Thyroid gland (tissue), 4 donors: ENCODE measurements around the gene PLEKHA7. TPM values are rescaled to one million over a fixed set of nuclear protein-coding genes. Genes with fewer than 3 reads are reported as not detected.

Experiments used
- DNase-seq, 2 donors: peaks; one replicate each; pipeline ENCODE4 v3.0.0-alpha.2; 2019
- H3K27ac ChIP-seq, 3 donors: fragments of 200-600 bp; sonication (generic); 1 replicate in 2 of 3; 2 replicates in 1 of 3; pipeline ENCODE4 v1.5.1; 2016 to 2019; ENCODE audit warnings: mild to moderate bottlenecking in 1 of 3, moderate library complexity in 1 of 3
- H3K27me3 ChIP-seq: fragments of 200-600 bp; sonication (generic); one replicate; pipeline ENCODE4 v1.5.1; 2019
- H3K36me3 ChIP-seq, 2 donors: fragments of 200-600 bp; sonication (generic); one replicate each; pipeline ENCODE4 v1.5.1; 2016 to 2019
- H3K4me1 ChIP-seq, 2 donors: fragments of 200-600 bp; sonication (generic); one replicate each; pipeline ENCODE4 v1.5.1; 2017 to 2019
- H3K4me3 ChIP-seq, 3 donors: fragments of 200-600 bp; sonication (generic); replicated peaks in 1 of 3; 1 replicate in 2 of 3; 2 replicates in 1 of 3; pipeline ENCODE4 v1.5.1; 2016; ENCODE audit warnings: mild to moderate bottlenecking in 1 of 3
- H3K9me3 ChIP-seq: fragments of 200-600 bp; sonication (generic); one replicate; pipeline ENCODE4 v1.5.1; 2017
- POLR2A ChIP-seq, 2 donors: fragments of 450-650 bp; IDR thresholded peaks; one replicate each; pipeline ENCODE4 v1.6.1; 2017; ENCODE audit warnings: antibody characterized with exemption in 2 of 2, mild to moderate bottlenecking in 2 of 2, moderate library complexity in 1 of 2
- WGBS, 2 donors: methylation state at CpG; one replicate each; pipeline ENCODE4 v1.1.5; 2017; 5-methylcytosine and 5-hydroxymethylcytosine counted together
- intact Hi-C: fragments of 100-400 bp; cut with DNase I; formaldehyde crosslinking; loops from one replicate; pipeline ENCODE4 v1.15.1; 2023
- total RNA-seq, 4 donors: library from RNA; depleted of rRNA; stranded (reverse); fragments of >200 nt; gene quantifications; one replicate each; pipeline ENCODE4 v1.2.3, GENCODE V29; 2016
- TF ChIP-seq, protein P1 (sequence below), 6 experiments: fragments of 200-600 bp in 3 of 6; fragments of 450-650 bp in 3 of 6; sonication (generic) in 3 of 6; IDR thresholded peaks; one replicate each; pipeline ENCODE4 v1.5.1; 2016 to 2019; ENCODE audit warnings: antibody characterized with exemption in 6 of 6, mild to moderate bottlenecking in 2 of 6, inconsistent platforms in 1 of 6, moderate library complexity in 1 of 6

Gene PLEKHA7
- total RNA-seq, 4 donors from 2014 or later = 22.5 to 29.0 (median 23.4) TPM

DNA sequence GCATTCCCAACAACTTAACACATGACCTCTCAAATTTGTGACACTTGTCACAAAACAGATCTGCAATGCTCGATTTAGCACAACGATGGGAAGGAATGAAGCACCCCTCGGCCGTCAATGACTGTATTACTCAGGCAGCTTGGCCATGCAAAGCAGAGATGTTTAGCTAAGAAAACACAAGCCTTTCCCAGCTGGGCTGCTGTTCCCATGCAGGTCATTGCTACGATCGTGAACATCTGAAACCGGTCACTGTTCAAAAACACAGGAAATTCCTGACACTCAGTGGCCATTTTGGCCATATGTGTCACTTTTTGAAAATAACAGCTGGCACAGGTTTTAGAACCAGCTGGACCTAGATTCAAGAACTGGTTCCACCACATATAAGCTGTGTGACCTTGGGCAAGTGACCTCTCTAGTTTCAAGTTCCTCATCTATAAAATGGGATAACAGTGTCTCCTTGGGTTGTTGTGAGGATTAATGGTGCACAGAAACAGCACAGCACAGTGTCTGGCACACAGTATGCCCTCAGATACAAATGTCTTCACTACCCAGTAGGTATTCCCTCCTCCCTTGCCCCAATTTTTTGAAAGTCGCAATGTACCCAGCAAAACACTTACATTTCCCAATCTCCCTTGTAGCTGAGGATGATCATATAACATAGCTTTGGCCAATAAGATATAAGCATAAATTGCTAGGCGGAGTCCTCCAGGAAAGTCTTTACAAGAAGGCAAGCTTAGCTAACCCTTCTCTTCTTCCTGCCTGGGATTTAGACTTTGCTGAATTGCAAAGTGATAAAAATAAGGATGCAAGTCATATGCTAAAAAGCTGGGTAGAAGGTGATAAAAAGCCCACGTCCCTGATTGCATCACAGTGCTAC is 182.7 kb downstream of the PLEKHA7 start:
- Histone ChIP-seq H3K36me3 (no peaks in the 10 kb centered on the region), H3K9me3 (no peaks in the 10 kb centered on the region), H3K4me3 (no peak overlapping the region), H3K27me3 (no peaks in the 10 kb centered on the region), H3K4me1 (peaks cover 20 to 48% of the 10 kb centered on the region in 2 donors), H3K27ac (peak overlapping the region; percentile 50 to 77 (median 73))
- intact Hi-C loops = no loop called here
- WGBS, 2 donors = 45 to 54% methylated on average over 10 of the region's 10 CpGs
- DNase-seq = peak; percentile 73 to 80
- TF ChIP-seq, protein P1, sequence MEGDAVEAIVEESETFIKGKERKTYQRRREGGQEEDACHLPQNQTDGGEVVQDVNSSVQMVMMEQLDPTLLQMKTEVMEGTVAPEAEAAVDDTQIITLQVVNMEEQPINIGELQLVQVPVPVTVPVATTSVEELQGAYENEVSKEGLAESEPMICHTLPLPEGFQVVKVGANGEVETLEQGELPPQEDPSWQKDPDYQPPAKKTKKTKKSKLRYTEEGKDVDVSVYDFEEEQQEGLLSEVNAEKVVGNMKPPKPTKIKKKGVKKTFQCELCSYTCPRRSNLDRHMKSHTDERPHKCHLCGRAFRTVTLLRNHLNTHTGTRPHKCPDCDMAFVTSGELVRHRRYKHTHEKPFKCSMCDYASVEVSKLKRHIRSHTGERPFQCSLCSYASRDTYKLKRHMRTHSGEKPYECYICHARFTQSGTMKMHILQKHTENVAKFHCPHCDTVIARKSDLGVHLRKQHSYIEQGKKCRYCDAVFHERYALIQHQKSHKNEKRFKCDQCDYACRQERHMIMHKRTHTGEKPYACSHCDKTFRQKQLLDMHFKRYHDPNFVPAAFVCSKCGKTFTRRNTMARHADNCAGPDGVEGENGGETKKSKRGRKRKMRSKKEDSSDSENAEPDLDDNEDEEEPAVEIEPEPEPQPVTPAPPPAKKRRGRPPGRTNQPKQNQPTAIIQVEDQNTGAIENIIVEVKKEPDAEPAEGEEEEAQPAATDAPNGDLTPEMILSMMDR (IDR thresholded peaks at IDR 0.05) = no peak
- no peak for TF ChIP-seq POLR2A (IDR thresholded peaks at IDR 0.05)

DNA sequence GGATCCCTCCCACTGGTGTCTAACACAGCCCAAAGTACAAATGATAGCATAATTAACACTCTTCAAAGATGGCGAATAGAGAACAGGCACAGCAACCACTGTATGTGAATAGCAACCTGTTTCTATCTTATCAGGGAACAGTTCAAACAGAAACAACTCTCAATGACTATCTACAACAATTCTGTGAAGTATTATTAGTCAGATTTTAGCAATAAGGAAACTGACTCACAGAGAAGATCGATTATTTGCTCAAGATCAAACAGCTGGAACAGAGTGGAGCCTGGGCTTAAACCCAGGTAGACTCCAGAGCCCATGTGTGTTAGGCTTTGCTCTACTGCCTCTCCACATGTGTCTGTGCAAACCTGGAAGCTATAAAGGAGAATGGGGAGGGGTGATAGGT is 187.1 kb downstream of the PLEKHA7 start:
- Histone ChIP-seq H3K4me1 (peaks cover 20 to 30% of the 10 kb centered on the region in 2 donors), H3K27me3 (no peaks in the 10 kb centered on the region), H3K27ac (no peak overlapping the region), H3K4me3 (no peak overlapping the region), H3K9me3 (no peaks in the 10 kb centered on the region), H3K36me3 (no peaks in the 10 kb centered on the region)
- 61 to 73% methylated on average over 2 of the region's 2 CpGs for WGBS, 2 donors
- intact Hi-C loops = loop anchor here (10.0 kb wide), 1 partner anchor 48 kb away; no protein-coding TSS in a partner anchor
- no peak for DNase-seq
- TF ChIP-seq POLR2A (IDR thresholded peaks at IDR 0.05) = no peak
- TF ChIP-seq, protein P1 (IDR thresholded peaks at IDR 0.05) = no peak

DNA sequence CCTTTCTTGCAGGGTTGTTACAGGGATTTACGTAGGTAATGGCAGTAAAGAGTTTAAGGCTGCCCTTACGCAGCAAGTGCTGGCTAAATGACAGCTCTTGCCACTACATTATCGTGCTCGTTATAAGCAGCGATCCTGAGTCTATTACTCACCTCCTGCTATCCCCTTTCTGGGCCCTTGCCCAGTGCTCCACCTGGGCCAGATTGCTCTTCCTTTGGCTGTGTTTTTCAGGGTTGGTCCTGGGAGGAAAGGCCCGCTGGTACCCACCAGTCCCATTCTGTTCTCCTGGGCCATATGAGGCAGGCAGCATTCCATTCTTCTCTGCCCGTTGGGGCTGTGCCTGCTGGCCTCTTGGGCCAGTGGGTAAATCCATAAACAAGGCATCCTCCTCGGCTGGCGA is 188.2 kb downstream of the PLEKHA7 start:
- Histone ChIP-seq H3K9me3 (no peaks in the 10 kb centered on the region), H3K4me1 (peaks cover 22 to 31% of the 10 kb centered on the region in 2 donors), H3K4me3 (no peak overlapping the region), H3K27ac (no peak overlapping the region), H3K36me3 (no peaks in the 10 kb centered on the region), H3K27me3 (no peaks in the 10 kb centered on the region)
- 92 to 94% methylated on average over 9 of the region's 9 CpGs for WGBS, 2 donors
- TF ChIP-seq, protein P1 (IDR thresholded peaks at IDR 0.05) = no peak
- TF ChIP-seq POLR2A (IDR thresholded peaks at IDR 0.05) = no peak
- intact Hi-C loops = loop anchor here (10.0 kb wide), 1 partner anchor 49 kb away; no protein-coding TSS in a partner anchor
- DNase-seq = no peak

DNA sequence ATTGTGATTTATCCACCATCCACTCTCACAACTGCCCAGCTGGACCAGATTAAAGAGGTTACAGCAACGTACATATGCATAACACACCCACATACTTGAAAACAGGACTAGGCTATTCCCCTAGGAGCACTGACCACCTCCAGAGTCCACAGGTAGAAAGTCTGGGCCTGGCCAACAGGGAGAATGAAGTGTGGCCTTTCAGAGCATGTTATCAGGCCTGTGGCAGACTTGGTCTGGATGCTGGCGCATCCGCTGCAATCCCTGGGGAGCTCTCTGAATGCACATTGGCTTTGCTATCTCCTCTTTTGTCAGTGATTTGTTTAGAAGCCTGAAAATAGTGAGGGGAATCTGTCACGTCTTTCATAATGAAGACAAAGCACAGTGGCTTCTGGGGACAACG is 189.1 kb downstream of the PLEKHA7 start:
- Histone ChIP-seq H3K27me3 (no peaks in the 10 kb centered on the region), H3K4me1 (peaks cover 25 to 36% of the 10 kb centered on the region in 2 donors), H3K27ac (no peak overlapping the region), H3K9me3 (no peaks in the 10 kb centered on the region), H3K36me3 (no peaks in the 10 kb centered on the region), H3K4me3 (no peak overlapping the region)
- no peak for DNase-seq
- 79 to 88% methylated on average over 5 of the region's 5 CpGs for WGBS, 2 donors
- TF ChIP-seq POLR2A (IDR thresholded peaks at IDR 0.05) = no peak
- TF ChIP-seq, protein P1 (IDR thresholded peaks at IDR 0.05) = no peak
- intact Hi-C loops = loop anchor here (10.0 kb wide), 1 partner anchor 50 kb away; no protein-coding TSS in a partner anchor
